Thyroid gland (tissue), 4 donors: Measurements from ENCODE around the gene OGFOD3.

Source experiments
- CTCF ChIP-seq, 6 experiments: fragments of 200-600 bp in 3 of 6; fragments of 450-650 bp in 3 of 6; sonication (generic) in 3 of 6; IDR thresholded peaks; one replicate each; pipeline ENCODE4 v1.5.1; 2016 to 2019; ENCODE audit warnings: antibody characterized with exemption in 6 of 6, mild to moderate bottlenecking in 2 of 6, inconsistent platforms in 1 of 6, moderate library complexity in 1 of 6
- POLR2A ChIP-seq, 2 donors: fragments of 450-650 bp; IDR thresholded peaks; one replicate each; pipeline ENCODE4 v1.6.1; 2017; ENCODE audit warnings: antibody characterized with exemption in 2 of 2, mild to moderate bottlenecking in 2 of 2, moderate library complexity in 1 of 2

GRCh38 chr17:82377924-82378740 lies 40.3 kb downstream of the OGFOD3 start:
- no peak for TF ChIP-seq CTCF (IDR thresholded peaks at IDR 0.05)
- TF ChIP-seq POLR2A (IDR thresholded peaks at IDR 0.05): no peak
